ENCODE data around the gene TRPC6.
"Not testable (repeated sequence)": the region's sequence is repeated elsewhere in the genome, so short reads cannot be mapped to it uniquely, and the experiment has no call there.

Gene TRPC6

GRCh38 chr11:101470419-101470818, 113.4 kb downstream of the TRPC6 start:
- Histone ChIP-seq H3K4me2 (ENCODE audit: low read depth, low read length, poor library complexity, severe bottlenecking) (no peak overlapping the region), H3K79me2 (ENCODE audit: insufficient read depth, low read length) (no peaks in the 10 kb centered on the region), H3K36me3 (ENCODE audit: low read length) (no peaks in the 10 kb centered on the region), H3K9me2 (replicated peaks; ENCODE audit: insufficient read depth, low read length) (no peaks in the 10 kb centered on the region), H3K9ac (ENCODE audit: low read length) (no peak overlapping the region), H3K27ac (ENCODE audit: low read depth, low read length) (no peak overlapping the region), H3K9me3 (ENCODE audit: insufficient read depth, low read length) (no peaks in the 10 kb centered on the region), H3K27me3 (ENCODE audit: low read length) (no peaks in the 10 kb centered on the region), H3K4me3 (ENCODE audit: insufficient read depth, low read length, poor library complexity, severe bottlenecking) (no peak overlapping the region), H4K20me1 (ENCODE audit: low read depth, low read length) (no peaks in the 10 kb centered on the region), H2AFZ (ENCODE audit: low read depth, low read length, severe bottlenecking) (no peak overlapping the region), H3F3A (ENCODE audit: insufficient read depth) (no peaks in the 10 kb centered on the region)
- TF ChIP-seq EZH2phosphoT487 (conservative IDR thresholded peaks at IDR 0.05; ENCODE audit: low read length) (no peak), CTCF (IDR thresholded peaks at IDR 0.05; ENCODE audit: insufficient read depth, low read length, poor library complexity, severe bottlenecking) (no peak)

DNA sequence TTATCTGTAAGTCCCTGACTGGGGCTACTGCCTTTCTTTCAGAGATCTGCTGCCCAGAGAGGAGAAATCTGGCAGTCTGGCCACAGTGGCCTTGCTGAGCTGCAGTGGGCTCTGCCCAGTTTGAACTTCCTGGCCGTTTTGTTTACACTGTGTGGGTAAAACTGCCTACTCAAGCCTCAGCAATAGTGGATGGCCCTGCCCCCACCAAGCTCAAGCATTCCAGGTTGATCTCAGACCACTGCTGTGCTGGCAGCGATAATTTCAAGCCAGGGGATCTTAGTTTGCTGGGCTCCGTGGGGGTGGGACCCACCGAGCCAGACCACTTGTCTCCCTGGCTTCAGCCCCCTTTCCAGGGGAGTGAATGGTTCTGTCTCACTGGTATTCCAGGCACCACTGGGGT, 117.5 kb downstream of the TRPC6 start:
- Histone ChIP-seq H3K79me2 (ENCODE audit: insufficient read depth, low read length) (no peaks in the 10 kb centered on the region), H3K9me3 (ENCODE audit: insufficient read depth, low read length) (no peaks in the 10 kb centered on the region), H2AFZ (ENCODE audit: low read depth, low read length, severe bottlenecking) (no peak overlapping the region), H3K9me2 (replicated peaks; ENCODE audit: insufficient read depth, low read length) (no peaks in the 10 kb centered on the region), H3K27ac (ENCODE audit: low read depth, low read length) (no peak overlapping the region), H3K4me2 (ENCODE audit: low read depth, low read length, poor library complexity, severe bottlenecking) (no peak overlapping the region), H3K27me3 (ENCODE audit: low read length) (no peaks in the 10 kb centered on the region), H3K36me3 (ENCODE audit: low read length) (no peaks in the 10 kb centered on the region), H3F3A (ENCODE audit: insufficient read depth) (no peaks in the 10 kb centered on the region), H4K20me1 (ENCODE audit: low read depth, low read length) (no peaks in the 10 kb centered on the region), H3K4me3 (ENCODE audit: insufficient read depth, low read length, poor library complexity, severe bottlenecking) (no peak overlapping the region), H3K9ac (ENCODE audit: low read length) (no peak overlapping the region)
- no peak for TF ChIP-seq EZH2phosphoT487 (conservative IDR thresholded peaks at IDR 0.05; ENCODE audit: low read length)
- no peak for TF ChIP-seq CTCF (IDR thresholded peaks at IDR 0.05; ENCODE audit: insufficient read depth, low read length, poor library complexity, severe bottlenecking)

GRCh38 chr11:101464388-101464787, 119.4 kb downstream of the TRPC6 start:
- H3K27me3 ChIP-seq (ENCODE audit: low read length); H3K9ac ChIP-seq (ENCODE audit: low read length); H3K4me3 ChIP-seq (ENCODE audit: insufficient read depth, low read length, poor library complexity, severe bottlenecking); H3K4me2 ChIP-seq (ENCODE audit: low read depth, low read length, poor library complexity, severe bottlenecking); H3K36me3 ChIP-seq (ENCODE audit: low read length); H3K9me3 ChIP-seq (ENCODE audit: insufficient read depth, low read length); H2AFZ ChIP-seq (ENCODE audit: low read depth, low read length, severe bottlenecking); H3K79me2 ChIP-seq (ENCODE audit: insufficient read depth, low read length); H3F3A ChIP-seq (ENCODE audit: insufficient read depth); H3K9me2 ChIP-seq (replicated peaks; ENCODE audit: insufficient read depth, low read length); H3K27ac ChIP-seq (ENCODE audit: low read depth, low read length); H4K20me1 ChIP-seq (ENCODE audit: low read depth, low read length): not testable (repeated sequence)

DNA sequence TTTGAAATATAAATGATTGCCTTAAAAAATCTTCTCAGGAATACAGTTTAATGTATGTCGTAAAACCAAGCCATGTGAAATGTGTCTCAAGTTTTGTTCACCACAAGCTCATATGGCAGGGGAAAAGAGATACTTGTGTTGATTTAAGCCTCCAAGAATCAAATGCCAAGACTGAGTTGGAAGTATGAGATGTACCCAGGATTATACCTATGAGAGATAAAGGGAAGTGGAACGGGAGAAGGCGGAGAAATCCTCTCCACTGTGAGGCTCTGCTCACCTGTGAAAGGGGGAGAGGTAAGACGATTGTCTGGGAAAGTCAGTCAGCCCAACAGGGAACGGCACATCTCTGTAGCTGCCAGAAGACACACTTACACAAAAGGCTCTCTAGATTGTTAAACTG, 124.8 kb downstream of the TRPC6 start:
- no peaks in the 10 kb centered on the region for H3K36me3 ChIP-seq (ENCODE audit: low read length)
- H3K9me3 ChIP-seq (ENCODE audit: insufficient read depth, low read length): no peaks in the 10 kb centered on the region
- H3K27me3 ChIP-seq (ENCODE audit: low read length): no peaks in the 10 kb centered on the region
- H3K4me3 ChIP-seq (ENCODE audit: insufficient read depth, low read length, poor library complexity, severe bottlenecking): no peak overlapping the region
- no peak overlapping the region for H3K27ac ChIP-seq (ENCODE audit: low read depth, low read length)
- no peaks in the 10 kb centered on the region for H3K9me2 ChIP-seq (replicated peaks; ENCODE audit: insufficient read depth, low read length)
- H3K4me2 ChIP-seq (ENCODE audit: low read depth, low read length, poor library complexity, severe bottlenecking): no peak overlapping the region
- H4K20me1 ChIP-seq (ENCODE audit: low read depth, low read length): no peaks in the 10 kb centered on the region
- H3K9ac ChIP-seq (ENCODE audit: low read length): no peak overlapping the region
- no peaks in the 10 kb centered on the region for H3F3A ChIP-seq (ENCODE audit: insufficient read depth)
- TF ChIP-seq CTCF (IDR thresholded peaks at IDR 0.05; ENCODE audit: insufficient read depth, low read length, poor library complexity, severe bottlenecking) (no peak), EZH2phosphoT487 (conservative IDR thresholded peaks at IDR 0.05; ENCODE audit: low read length) (no peak)
- H3K79me2 ChIP-seq (ENCODE audit: insufficient read depth, low read length): no peaks in the 10 kb centered on the region
- H2AFZ ChIP-seq (ENCODE audit: low read depth, low read length, severe bottlenecking): no peak overlapping the region
